Measurements from ENCODE around the gene USP6. TPM values are rescaled to one million over a fixed set of nuclear protein-coding genes. Genes with fewer than 3 reads are reported as not detected.
A peak's percentile ranks its signal among the peaks of the same experiment; 100 is the strongest.

USP6 gene
- total RNA-seq, 6 experiments from 2014 or later, result 0.05 to 0.19 (median 0.10) TPM

GRCh38 chr17:5078106-5079028 is 37.5 kb upstream of the USP6 start, which contains the start of gene ZFP3:
ZFP3 (plus strand) TSS chr17:5078467; CDS start chr17:5091505, 13,038 bp downstream.
- peaks cover 34% of the 10 kb centered on the region for H3K9me3 Mint-ChIP-seq
- peak within 1 kb of the TSS; percentile 71 for H3K4me3 Mint-ChIP-seq
- H3K27me3 Mint-ChIP-seq (ENCODE audit: insufficient read depth), result peaks cover 2% of the 10 kb centered on the region; the same call in 1 of the 2 replicates
- TF ChIP-seq CTCF (IDR thresholded peaks at IDR 0.05), result no peak
- H3K27ac Mint-ChIP-seq, result no peak within 1 kb of the TSS
- H3K36me3 Mint-ChIP-seq (ENCODE audit: low read depth), result peaks cover 12% of the 10 kb centered on the region
- no peak for DNase-seq
- H3K4me1 Mint-ChIP-seq (ENCODE audit: low read depth), result no peaks in the 10 kb centered on the region

GRCh38 chr17:5080591-5080990 is 35.2 kb upstream of the USP6 start:
- Mint-ChIP-seq H3K36me3 (ENCODE audit: low read depth) (peaks cover 22% of the 10 kb centered on the region), H3K9me3 (peaks cover 51% of the 10 kb centered on the region), H3K4me1 (ENCODE audit: low read depth) (no peaks in the 10 kb centered on the region), H3K27ac (no peak overlapping the region), H3K4me3 (no peak overlapping the region), H3K27me3 (ENCODE audit: insufficient read depth) (peaks cover 6% of the 10 kb centered on the region; the same call in 1 of the 2 replicates)
- no peak for DNase-seq
- no peak for TF ChIP-seq CTCF (IDR thresholded peaks at IDR 0.05)

- Mint-ChIP-seq H3K9me3 (peaks cover 95% of the 10 kb centered on the region), H3K27me3 (ENCODE audit: insufficient read depth) (no peaks in the 10 kb centered on the region), H3K36me3 (ENCODE audit: low read depth) (peaks cover 59% of the 10 kb centered on the region), H3K27ac (no peak overlapping the region), H3K4me1 (ENCODE audit: low read depth) (no peaks in the 10 kb centered on the region), H3K4me3 (no peak overlapping the region)
- no peak for TF ChIP-seq CTCF (IDR thresholded peaks at IDR 0.05)
- DNase-seq, result no peak
These were observed 23.4 kb upstream of the USP6 start for GRCh38 chr17:5092218-5093010.

- TF ChIP-seq CTCF (IDR thresholded peaks at IDR 0.05), result no peak
- H3K4me3 Mint-ChIP-seq, result no peak overlapping the region
- H3K4me1 Mint-ChIP-seq (ENCODE audit: low read depth), result no peaks in the 10 kb centered on the region
- H3K9me3 Mint-ChIP-seq, result peaks cover 94% of the 10 kb centered on the region
- no peak for DNase-seq
- H3K27ac Mint-ChIP-seq, result no peak overlapping the region
- H3K27me3 Mint-ChIP-seq (ENCODE audit: insufficient read depth), result peaks cover 9% of the 10 kb centered on the region; the same call in 1 of the 2 replicates
- peaks cover 55% of the 10 kb centered on the region for H3K36me3 Mint-ChIP-seq (ENCODE audit: low read depth)
These were observed 19.1 kb upstream of the USP6 start for GRCh38 chr17:5096731-5097100.

- Mint-ChIP-seq H3K27me3 (ENCODE audit: insufficient read depth) (peaks cover 9% of the 10 kb centered on the region; the same call in 1 of the 2 replicates), H3K27ac (no peak overlapping the region), H3K9me3 (peaks cover 90% of the 10 kb centered on the region), H3K36me3 (ENCODE audit: low read depth) (peaks cover 51% of the 10 kb centered on the region), H3K4me1 (ENCODE audit: low read depth) (no peaks in the 10 kb centered on the region), H3K4me3 (no peak overlapping the region)
- DNase-seq, result no peak
- no peak for TF ChIP-seq CTCF (IDR thresholded peaks at IDR 0.05)
These were observed 18.6 kb upstream of the USP6 start for GRCh38 chr17:5097101-5097834.
